OCI-LY3 (cell line): Measurements from ENCODE around the gene KXD1.

Source experiments
- EZH2phosphoT487 ChIP-seq: fragments of 200-600 bp; shearing (Covaris generic); IDR thresholded peaks from 2 replicates; pipeline ENCODE4 v1.6.1; 2018; ENCODE audit warnings: antibody characterized with exemption, mixed run types, low read depth
- TF ChIP-seq, protein P1 (sequence below): fragments of 200-600, 300-600 bp; sonication (generic); IDR thresholded peaks from 2 replicates; pipeline ENCODE4 v1.5.1; 2014; ENCODE audit warnings: antibody characterized with exemption, low read length, low read depth

DNA sequence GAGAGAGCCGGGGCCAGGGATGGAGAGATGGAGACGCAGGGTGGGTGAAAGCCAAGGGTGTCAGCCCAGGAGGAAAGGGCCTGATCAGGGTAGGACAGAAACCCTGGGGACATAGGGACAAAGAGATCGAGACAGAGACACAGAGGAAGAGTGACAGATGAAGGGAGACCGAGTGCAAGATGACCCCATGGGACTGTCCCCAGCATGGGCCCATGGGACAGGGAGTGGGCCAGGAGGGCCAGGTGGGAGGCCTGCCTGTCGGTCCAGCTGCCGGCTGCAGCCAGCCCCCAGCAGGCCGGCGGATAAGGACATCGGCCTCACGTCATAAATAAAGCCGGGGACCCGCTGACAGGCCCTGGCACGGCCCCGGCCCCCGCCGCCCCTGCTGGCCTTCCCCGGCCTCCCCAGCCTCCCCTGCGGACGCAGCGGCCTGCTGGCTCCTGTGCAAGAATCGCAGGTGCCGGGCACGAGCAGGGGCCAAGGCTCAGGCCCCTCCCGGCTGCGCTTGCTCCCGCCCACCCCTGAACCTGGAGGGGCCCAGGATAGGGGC is 37.2 kb downstream of the KXD1 start:
- TF ChIP-seq, protein P1, sequence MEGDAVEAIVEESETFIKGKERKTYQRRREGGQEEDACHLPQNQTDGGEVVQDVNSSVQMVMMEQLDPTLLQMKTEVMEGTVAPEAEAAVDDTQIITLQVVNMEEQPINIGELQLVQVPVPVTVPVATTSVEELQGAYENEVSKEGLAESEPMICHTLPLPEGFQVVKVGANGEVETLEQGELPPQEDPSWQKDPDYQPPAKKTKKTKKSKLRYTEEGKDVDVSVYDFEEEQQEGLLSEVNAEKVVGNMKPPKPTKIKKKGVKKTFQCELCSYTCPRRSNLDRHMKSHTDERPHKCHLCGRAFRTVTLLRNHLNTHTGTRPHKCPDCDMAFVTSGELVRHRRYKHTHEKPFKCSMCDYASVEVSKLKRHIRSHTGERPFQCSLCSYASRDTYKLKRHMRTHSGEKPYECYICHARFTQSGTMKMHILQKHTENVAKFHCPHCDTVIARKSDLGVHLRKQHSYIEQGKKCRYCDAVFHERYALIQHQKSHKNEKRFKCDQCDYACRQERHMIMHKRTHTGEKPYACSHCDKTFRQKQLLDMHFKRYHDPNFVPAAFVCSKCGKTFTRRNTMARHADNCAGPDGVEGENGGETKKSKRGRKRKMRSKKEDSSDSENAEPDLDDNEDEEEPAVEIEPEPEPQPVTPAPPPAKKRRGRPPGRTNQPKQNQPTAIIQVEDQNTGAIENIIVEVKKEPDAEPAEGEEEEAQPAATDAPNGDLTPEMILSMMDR = no peak
- no peak for TF ChIP-seq EZH2phosphoT487
